Ramos (cell line): ENCODE data around the gene TRIM71.
"Not testable (repeated sequence)": the region's sequence is repeated elsewhere in the genome, so short reads cannot be mapped to it uniquely, and the experiment has no call there.

Experiments
- in situ Hi-C: fragments of 300-500 bp; cut with MboI; formaldehyde crosslinking; loops from one replicate; pipeline ENCODE4 v1.14.3; 2022; ENCODE audit warnings: low sequenced_read_pairs; ENCODE audit not compliant: unreplicated experiment

TRIM71 gene

DNA sequence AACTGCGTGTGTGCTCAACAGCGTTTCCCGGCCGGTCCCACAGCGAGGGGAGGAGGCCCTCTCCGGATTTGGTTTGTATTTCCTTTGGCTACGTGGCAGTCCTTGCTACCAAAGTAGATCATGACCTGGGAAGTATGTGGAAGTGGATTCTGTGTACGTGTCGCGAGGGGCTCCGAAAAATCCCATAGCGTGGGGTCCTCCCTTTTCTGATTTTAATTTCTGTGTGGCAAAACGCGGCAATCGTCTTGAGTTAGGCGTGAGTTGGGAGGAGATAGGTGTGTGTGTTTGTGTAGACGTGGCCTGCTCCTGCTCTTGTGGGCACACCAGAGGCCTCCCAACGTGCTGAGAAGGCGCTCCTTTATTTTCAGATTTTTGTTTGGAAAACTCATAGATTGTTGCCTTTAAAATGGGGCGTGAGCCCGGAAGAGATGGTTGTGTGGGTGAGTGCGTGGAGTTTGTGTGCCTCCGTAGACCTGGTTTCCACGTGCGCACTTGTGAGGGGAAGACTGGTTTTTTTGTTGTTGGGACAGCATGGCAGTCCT is 1.2 kb downstream of the TRIM71 start:
- in situ Hi-C loops: no loop called here

- in situ Hi-C loops: no loop called here
Measured at GRCh38 chr3:32819551-32820348, 2.0 kb downstream of the TRIM71 start.

GRCh38 chr3:32820430-32820829 is 2.6 kb downstream of the TRIM71 start:
- in situ Hi-C loops: no loop called here

DNA sequence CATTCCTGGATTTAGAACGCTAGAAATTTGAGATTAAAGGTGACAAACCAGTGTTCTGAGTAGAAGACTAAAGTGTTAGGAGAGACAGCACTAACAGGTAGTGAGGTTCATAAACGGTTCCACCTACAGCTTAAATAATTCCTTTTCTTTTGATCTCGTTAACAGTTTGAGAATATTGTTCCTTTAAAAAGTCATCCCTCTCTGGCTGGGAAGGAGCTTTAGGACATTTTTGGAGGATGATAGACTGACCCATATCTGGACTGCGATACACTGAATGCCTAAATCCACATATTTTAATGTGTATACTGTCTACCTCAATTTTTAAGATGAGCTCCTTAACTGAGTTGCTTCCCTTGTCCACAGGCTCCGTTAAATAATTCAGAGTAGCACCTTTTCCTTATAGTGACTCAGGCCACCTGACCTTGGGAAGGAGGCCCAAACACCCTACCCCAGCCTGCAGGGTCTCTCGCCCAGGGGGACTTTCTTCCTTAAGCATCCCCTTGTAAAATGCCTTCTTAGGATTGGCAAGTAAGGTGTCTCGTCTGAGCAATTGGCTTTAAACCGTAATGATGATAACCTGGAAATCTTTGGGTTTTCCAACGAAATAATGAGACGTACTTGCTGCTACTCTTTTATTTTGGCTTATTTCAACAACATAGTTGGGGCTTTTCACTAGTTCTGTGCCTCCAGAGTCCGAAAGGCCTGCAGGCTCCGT is 3.3 kb downstream of the TRIM71 start:
- in situ Hi-C loops: no loop called here

DNA sequence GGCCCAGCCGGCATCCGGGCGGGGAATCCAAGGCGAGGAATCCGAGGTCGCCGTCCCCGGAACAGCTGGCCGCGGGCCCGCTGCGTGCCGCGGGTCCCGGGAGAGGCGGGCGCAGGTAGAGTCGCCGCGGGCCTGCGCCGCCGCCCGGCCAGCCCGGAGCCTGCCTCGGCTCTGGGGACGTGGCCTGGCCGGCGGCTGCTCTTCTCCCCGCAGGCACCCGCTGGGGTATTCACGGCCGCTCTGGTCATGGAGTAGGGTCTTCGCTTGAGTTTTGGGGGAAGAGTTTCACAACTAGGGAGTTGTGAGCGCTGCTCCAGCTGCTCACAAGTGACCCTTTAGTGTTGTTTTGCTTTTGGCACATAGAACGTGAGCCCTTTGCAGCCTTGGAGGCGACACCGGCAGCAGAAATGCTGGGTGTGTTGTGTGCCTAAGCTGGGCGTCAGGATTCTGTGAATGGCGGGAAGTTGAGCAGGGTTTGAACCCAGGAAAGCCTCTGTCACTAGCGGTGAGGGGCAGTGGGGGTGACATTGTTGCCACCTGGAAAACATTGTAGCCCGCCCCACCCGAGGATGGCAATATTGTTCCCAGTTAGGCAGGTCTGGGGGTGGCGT is 4.0 kb downstream of the TRIM71 start:
- in situ Hi-C loops: no loop called here

- in situ Hi-C loops: no loop called here
Measured at GRCh38 chr3:32822609-32823498, 5.1 kb downstream of the TRIM71 start.

DNA sequence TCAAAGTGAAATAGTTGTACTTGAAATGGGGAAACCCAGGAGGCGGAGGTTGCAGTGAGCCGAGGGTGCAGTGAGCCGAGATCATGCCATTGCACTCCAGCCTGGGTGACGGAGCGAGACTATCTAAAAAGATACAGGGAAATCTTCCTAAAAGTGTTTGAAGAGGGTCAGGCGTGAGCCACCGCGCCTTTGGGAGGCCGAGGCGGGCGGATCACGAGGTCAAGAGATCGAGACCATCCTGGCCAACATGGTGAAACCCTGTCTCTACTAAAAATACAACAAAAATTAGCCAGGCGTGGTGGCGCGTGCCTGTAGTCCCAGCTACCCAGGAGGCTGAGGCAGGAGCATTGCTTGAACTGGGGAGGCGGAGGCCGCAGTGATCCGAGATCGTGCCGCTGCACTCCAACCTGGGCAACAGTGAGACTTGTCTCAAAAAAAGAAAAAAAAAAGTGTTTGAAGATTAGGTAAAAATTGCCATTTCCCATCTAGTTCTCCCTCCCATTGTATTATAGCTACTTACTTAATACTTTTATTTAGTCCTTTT is 5.9 kb downstream of the TRIM71 start:
- in situ Hi-C loops: not testable (repeated sequence)

GRCh38 chr3:32825601-32826375 is 8.0 kb downstream of the TRIM71 start:
- in situ Hi-C loops: no loop called here

- in situ Hi-C loops: no loop called here
Measured at GRCh38 chr3:32831062-32831461, 13.3 kb downstream of the TRIM71 start.

DNA sequence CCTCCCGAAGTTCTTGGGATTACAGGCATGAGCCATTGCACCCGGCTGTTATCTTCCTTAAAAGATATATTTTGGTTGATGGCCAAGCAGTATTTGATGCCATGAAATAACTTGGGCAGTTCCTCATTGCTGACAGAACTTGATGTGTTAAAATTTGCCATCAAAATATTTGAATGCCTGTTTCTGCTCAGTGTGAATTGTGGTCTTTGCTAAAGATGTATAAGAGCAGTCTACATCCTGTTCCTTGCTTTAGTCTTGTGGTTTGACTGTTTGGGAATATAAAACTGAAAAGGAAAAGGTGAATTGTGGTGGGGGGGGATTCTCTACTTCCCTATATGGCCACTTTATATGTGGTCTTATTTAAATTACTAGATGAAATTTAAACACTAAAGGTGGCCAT is 14.0 kb downstream of the TRIM71 start:
- in situ Hi-C loops: no loop called here

DNA sequence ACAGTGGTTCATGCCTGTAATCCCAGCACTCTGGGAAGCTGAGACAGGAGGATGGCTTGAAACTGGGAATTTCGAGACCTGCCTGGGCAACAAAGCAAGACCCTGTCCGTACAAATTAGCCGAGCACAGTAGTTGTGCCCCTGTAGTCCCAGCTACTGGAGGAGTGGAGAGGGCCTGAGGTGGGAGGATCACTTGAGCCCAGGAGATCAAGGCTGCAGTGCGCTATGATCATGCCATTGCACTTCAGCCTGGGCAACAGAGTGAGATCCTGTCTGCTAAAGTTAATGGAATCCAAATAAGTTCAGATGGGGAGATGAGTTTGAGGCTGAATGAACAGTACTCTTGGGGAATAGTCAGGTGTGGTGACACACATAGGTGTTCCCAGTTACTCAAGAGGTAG is 14.4 kb downstream of the TRIM71 start:
- in situ Hi-C loops: no loop called here

DNA sequence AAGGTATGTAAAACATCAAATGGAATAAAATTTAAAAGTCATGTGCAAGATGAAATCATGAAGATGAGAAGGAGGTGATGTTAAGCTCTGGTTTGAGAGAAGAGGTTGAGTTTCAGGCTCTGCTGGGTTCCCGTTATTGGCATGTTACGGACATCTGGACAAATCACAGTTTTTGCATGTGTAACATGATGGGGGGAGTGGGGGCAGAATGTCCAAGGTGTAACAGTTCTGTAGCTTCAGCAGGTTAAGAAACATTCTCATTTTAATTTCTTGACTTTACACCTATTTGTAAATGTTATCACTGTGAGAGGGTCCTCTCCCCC is 17.2 kb downstream of the TRIM71 start:
- in situ Hi-C loops: no loop called here

GRCh38 chr3:32835961-32836360 is 18.2 kb downstream of the TRIM71 start:
- in situ Hi-C loops: no loop called here

DNA sequence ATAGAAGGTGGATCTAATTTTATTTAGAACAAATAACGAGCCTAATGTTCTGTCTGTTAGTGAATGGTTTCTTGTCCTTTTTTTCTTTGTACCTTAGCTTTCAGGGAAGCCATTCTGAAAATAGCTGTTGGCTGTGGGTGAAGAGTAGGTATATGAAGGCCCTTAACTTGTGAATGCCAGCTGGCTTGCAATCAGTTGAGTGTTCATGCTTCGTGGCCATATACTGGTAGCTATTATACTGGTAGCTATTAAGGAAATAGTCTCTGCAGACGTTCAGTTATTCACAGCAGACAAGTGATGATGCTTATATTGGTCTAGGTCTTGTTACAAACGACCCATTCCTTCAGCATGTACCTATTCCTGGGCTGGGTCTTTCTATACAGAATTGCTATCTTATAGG is 18.8 kb downstream of the TRIM71 start:
- in situ Hi-C loops: no loop called here

DNA sequence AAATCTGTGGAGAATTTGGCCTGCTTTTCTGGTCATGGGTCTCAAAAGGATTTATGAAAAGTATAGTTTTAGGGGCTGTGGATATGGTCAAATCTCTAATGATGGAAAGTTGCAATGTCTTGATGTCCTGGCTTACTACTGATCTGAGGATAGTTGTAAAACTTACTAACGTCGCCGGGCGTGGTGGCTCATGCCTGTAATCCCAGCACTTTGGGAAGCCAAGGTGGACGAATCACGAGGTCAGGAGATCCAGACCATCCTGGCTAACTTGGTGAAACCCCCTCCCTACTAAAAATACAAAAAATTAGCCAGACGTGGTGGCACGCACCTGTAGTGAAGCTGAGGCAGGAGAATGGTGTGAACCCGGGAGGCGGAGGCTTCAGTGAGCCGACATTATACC is 19.6 kb downstream of the TRIM71 start:
- in situ Hi-C loops: no loop called here

GRCh38 chr3:32837789-32838188 is 20.0 kb downstream of the TRIM71 start:
- in situ Hi-C loops: no loop called here

DNA sequence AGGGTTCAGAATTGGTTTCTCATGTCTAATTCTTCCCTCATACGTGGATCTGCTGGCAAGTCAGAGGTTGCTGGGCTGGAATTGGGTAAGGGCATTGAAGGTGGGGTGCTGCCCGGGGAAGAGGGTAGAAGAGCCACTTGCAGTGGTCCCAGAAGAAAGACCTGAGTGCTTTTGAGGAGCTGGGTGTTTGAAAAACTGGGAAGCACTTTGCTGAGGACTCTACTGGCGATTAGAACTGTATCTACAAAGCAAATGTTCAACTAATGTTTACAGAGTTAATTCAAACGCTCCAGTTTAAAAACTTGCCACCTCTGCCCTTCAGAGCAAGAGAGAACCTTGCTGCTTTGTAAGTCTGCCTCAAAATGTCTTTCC is 21.9 kb downstream of the TRIM71 start:
- in situ Hi-C loops: no loop called here

DNA sequence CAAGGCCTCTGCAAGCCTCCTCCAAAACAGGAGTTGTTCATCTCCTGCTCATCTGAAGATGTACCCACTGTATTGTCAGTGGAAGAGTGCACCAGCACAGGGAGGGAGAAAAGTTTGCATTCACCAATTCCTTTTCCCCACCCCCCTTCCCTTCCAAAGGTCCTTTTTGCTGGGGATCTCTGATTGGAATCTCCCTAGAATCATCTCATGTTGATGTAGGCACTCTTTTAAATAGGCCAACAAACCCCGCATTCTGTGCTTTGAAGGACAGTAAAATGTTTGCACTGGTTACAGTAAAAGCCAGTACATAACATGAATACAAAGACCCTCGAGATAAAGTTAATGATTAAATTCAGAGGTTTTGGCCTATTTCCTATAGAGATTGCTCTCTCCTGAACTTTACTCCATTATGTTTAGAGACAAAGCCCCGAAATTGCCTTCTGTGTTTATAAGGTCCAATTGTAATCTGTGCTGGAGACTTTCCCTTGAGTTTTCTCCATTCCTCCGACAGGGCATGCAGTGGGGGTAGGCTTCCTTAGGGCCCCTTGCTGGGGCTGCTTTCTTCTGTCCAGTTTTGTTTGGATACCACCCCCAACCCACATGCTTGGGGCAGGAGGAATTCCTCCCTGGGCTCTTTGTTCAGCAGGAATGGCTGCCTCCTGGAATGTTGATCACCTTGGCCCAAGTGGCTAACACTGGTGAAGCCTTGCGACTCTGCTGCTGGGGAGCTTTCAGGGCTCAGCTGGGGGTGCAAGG is 22.5 kb downstream of the TRIM71 start:
- in situ Hi-C loops: no loop called here

DNA sequence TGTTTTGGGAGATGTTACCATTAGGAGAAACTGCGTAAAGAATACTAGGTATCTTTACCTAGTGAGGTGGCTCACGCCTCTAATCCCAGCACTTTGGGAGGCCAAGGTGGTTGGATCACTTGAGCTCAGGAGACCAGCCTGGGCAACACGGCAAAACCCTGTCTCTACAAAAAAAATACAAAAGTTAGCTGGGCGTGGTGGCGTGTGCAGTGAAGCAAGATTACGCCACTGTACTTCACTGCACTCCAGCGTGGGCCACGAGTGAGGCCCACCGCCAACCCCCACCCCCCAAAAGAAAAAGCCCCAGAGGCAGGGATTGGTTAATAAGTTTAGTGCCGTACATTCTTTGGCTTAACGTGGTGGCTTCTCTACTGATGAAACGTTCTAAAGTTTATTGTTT is 23.5 kb downstream of the TRIM71 start:
- in situ Hi-C loops: no loop called here
